HepG2 (cell line): ENCODE measurements around the gene ALK. TPM values are rescaled to one million over a fixed set of nuclear protein-coding genes. Genes with fewer than 3 reads are reported as not detected.

ENCODE experiments used
- ATAC-seq: fragments of 200-7000 bp; cut with Tn5 transposase; 3 replicates; pipeline ENCODE4 v1.9.1; 2020; ENCODE audit warnings: mild to moderate bottlenecking, moderate library complexity
- BruUV-seq: library from RNA; stranded (reverse); fragments of 400-500 nt; replicated peaks from 2 replicates; lab custom pipeline; 2021; lab: Mats Ljungman, UMichigan
- CTCF ChIA-PET: fragments of 300-600 bp; formaldehyde crosslinking; extraction: SDS; loops from one replicate; lab custom pipeline; 2021; ENCODE audit warnings: low total read pairs, inconsistent platforms, low intra/inter-chr PET ratio; lab: Yijun Ruan, JAX
- POLR2A ChIA-PET: fragments of 350-600 bp; sonication (Branson Sonifier 250); formaldehyde crosslinking; loops from one replicate; lab custom pipeline; 2020; ENCODE audit warnings: antibody characterized with exemption, inconsistent platforms; lab: Yijun Ruan, JAX
- DNase-seq: peaks from one replicate; pipeline ENCODE4 v3.0.0-alpha.2; 2015; ENCODE audit warnings: low spot score
- FAIRE-seq: peaks from 3 replicates; lab custom pipeline; 2011; peaks lifted over from hg19 to GRCh38; lab: Jason Lieb, UNC
- H2AFZ ChIP-seq: one replicate; pipeline ENCODE4 v1.6.1; 2011; ENCODE audit warnings: low read length, inconsistent platforms
- H3K27ac ChIP-seq: fragments of 300-600 bp; 3 replicates; pipeline ENCODE4 v1.8.0; 2011; ENCODE audit warnings: mixed run types, mild to moderate bottlenecking, mixed read lengths, low read length, inconsistent platforms; ENCODE audit not compliant: insufficient read depth; ENCODE audit errors: extremely low read length
- H3K27me3 ChIP-seq, 2 experiments: fragments of 200-600 bp in 1 of 2; 2 replicates in 1 of 2; 3 replicates in 1 of 2; pipeline versions ENCODE4 v1.6.0 to v1.8.0; 2011; ENCODE audit warnings: low read length in 2 of 2, mild to moderate bottlenecking in 2 of 2, moderate library complexity in 2 of 2, inconsistent platforms in 1 of 2; ENCODE audit not compliant: insufficient read depth in 2 of 2, control insufficient read depth in 1 of 2
- H3K36me3 ChIP-seq, 2 experiments: fragments of 200-600 bp in 1 of 2; replicated peaks in 1 of 2; 2 replicates in 1 of 2; 3 replicates in 1 of 2; pipeline versions ENCODE4 v1.5.1 to v1.8.0; 2011; ENCODE audit warnings: low read length in 2 of 2, inconsistent platforms in 1 of 2; ENCODE audit not compliant: insufficient read depth in 2 of 2, control insufficient read depth in 1 of 2
- H3K4me1 ChIP-seq: 2 replicates; pipeline ENCODE4 v1.5.1; 2012; ENCODE audit warnings: low read length, inconsistent platforms; ENCODE audit not compliant: insufficient read depth
- H3K4me2 ChIP-seq: 2 replicates; pipeline ENCODE4 v1.6.0; 2011; ENCODE audit warnings: low read depth, low read length, inconsistent platforms
- H3K4me3 ChIP-seq, 3 experiments: fragments of 200-600 bp in 1 of 3; sonication (generic), shearing (Covaris generic) in 1 of 3; replicated peaks in 1 of 3; 2 replicates each; pipeline ENCODE4 v1.5.1; 2011 to 2016; ENCODE audit warnings: low read length in 3 of 3, inconsistent platforms in 2 of 3, low read depth in 2 of 3, mild to moderate bottlenecking in 2 of 3, control low read depth in 1 of 3, mixed read lengths in 1 of 3; ENCODE audit not compliant: insufficient read depth in 1 of 3
- H3K79me2 ChIP-seq: one replicate; pipeline ENCODE4 v1.6.1; 2011; ENCODE audit warnings: low read length, inconsistent platforms; ENCODE audit not compliant: insufficient read depth
- H3K9ac ChIP-seq: 2 replicates; pipeline ENCODE4 v1.6.0; 2011; ENCODE audit warnings: mild to moderate bottlenecking, low read depth, low read length, inconsistent platforms; ENCODE audit not compliant: insufficient read depth
- H3K9me3 ChIP-seq: 2 replicates; pipeline ENCODE4 v1.5.1; 2012; ENCODE audit warnings: mild to moderate bottlenecking, low read length
- H4K20me1 ChIP-seq: 2 replicates; pipeline ENCODE4 v1.6.0; 2011; ENCODE audit warnings: inconsistent platforms, mild to moderate bottlenecking, low read length, moderate library complexity; ENCODE audit not compliant: insufficient read depth
- GTF2F1 ChIP-seq: fragments of 150-350 bp; IDR thresholded peaks from 2 replicates; pipeline ENCODE4 v1.6.1; 2014; ENCODE audit warnings: low read length
- HNF4A ChIP-seq: sonication (generic); formaldehyde crosslinking; IDR thresholded peaks from 2 replicates; pipeline ENCODE4 v1.4.0; 2020; ENCODE audit warnings: missing genetic modification reagents
- IRX3 ChIP-seq: sonication (generic); formaldehyde crosslinking; IDR thresholded peaks from 2 replicates; pipeline ENCODE4 v1.8.1; 2023; ENCODE audit warnings: mild to moderate bottlenecking, low read depth, missing genetic modification reagents, borderline replicate concordance
- KAT2B ChIP-seq: fragments of 150-350 bp; IDR thresholded peaks from 2 replicates; pipeline ENCODE4 v1.6.1; 2014; ENCODE audit warnings: low read depth, low read length, borderline replicate concordance
- KLF9 ChIP-seq: IDR thresholded peaks from 2 replicates; pipeline ENCODE4 v1.6.1; 2016; ENCODE audit warnings: low read depth
- MAZ ChIP-seq, 2 experiments: sonication (generic) in 1 of 2; formaldehyde crosslinking in 1 of 2; IDR thresholded peaks; 2 replicates each; pipeline versions ENCODE4 v1.5.0 to v1.6.1; 2012 to 2020; ENCODE audit warnings: low read depth in 2 of 2, mild to moderate bottlenecking in 2 of 2, borderline replicate concordance in 1 of 2, improper control_type of control experiment in 1 of 2, low read length in 1 of 2, missing genetic modification reagents in 1 of 2, moderate library complexity in 1 of 2
- NKX3-1 ChIP-seq: sonication (generic); formaldehyde crosslinking; IDR thresholded peaks from 2 replicates; pipeline ENCODE4 v1.5.0; 2020; ENCODE audit warnings: missing genetic modification reagents
- NRL ChIP-seq: sonication (generic); formaldehyde crosslinking; IDR thresholded peaks from 2 replicates; pipeline ENCODE4 v1.5.0; 2020; ENCODE audit warnings: missing genetic modification reagents, mild to moderate bottlenecking, moderate library complexity, borderline replicate concordance
- REXO4 ChIP-seq: sonication (generic); formaldehyde crosslinking; IDR thresholded peaks from 2 replicates; pipeline ENCODE4 v1.8.0; 2022; ENCODE audit warnings: missing genetic modification reagents, mild to moderate bottlenecking, borderline replicate concordance
- SNAI1 ChIP-seq: sonication (generic); formaldehyde crosslinking; IDR thresholded peaks from 2 replicates; pipeline ENCODE4 v1.5.0; 2020; ENCODE audit warnings: mild to moderate bottlenecking, missing genetic modification reagents, borderline replicate concordance
- TBP ChIP-seq: sonication (generic); formaldehyde crosslinking; IDR thresholded peaks from 2 replicates; pipeline ENCODE4 v1.5.0; 2020; ENCODE audit warnings: missing genetic modification reagents
- ZFP36L1 ChIP-seq: sonication (generic); formaldehyde crosslinking; IDR thresholded peaks from 2 replicates; pipeline ENCODE4 v1.8.0; 2022; ENCODE audit warnings: mild to moderate bottlenecking, missing genetic modification reagents, moderate library complexity
- ZNF292 ChIP-seq: sonication (generic); formaldehyde crosslinking; IDR thresholded peaks from 2 replicates; pipeline ENCODE4 v1.8.1; 2022; ENCODE audit warnings: mild to moderate bottlenecking, low read depth, missing genetic modification reagents, borderline replicate concordance
- ZNF343 ChIP-seq: sonication (generic); formaldehyde crosslinking; IDR thresholded peaks from 2 replicates; pipeline ENCODE4 v1.4.0; 2020; ENCODE audit warnings: mild to moderate bottlenecking, missing genetic modification reagents
- ZNF564 ChIP-seq: sonication (generic); formaldehyde crosslinking; IDR thresholded peaks from 2 replicates; pipeline ENCODE4 v1.8.1; 2023; ENCODE audit warnings: mild to moderate bottlenecking, missing genetic modification reagents
- ZNF674 ChIP-seq: sonication (generic); formaldehyde crosslinking; IDR thresholded peaks from 2 replicates; pipeline ENCODE4 v1.5.0; 2020; ENCODE audit warnings: low read depth, mild to moderate bottlenecking, missing genetic modification reagents
- ZNF790 ChIP-seq: sonication (generic); formaldehyde crosslinking; IDR thresholded peaks from 2 replicates; pipeline ENCODE4 v1.8.0; 2022; ENCODE audit warnings: missing genetic modification reagents, mild to moderate bottlenecking, borderline replicate concordance
- WGBS: methylation state at CpG from one replicate; pipeline ENCODE4 v1.1.6; 2017; ENCODE audit warnings: low lambda C conversion rate; 5-methylcytosine and 5-hydroxymethylcytosine counted together
- in situ Hi-C: cut with HindIII; loops from 2 replicates; pipeline ENCODE4 v1.10.0; 2017; ENCODE audit warnings: low pct_unique_long_range_greater_than_20kb; ENCODE audit not compliant: extremely low pct_ligation_motif_present
- intact Hi-C: fragments of 100-400 bp; cut with micrococcal nuclease; formaldehyde crosslinking; loops from one replicate; pipeline ENCODE4 v1.10.0; 2022; ENCODE audit not compliant: unreplicated experiment
- polyA plus RNA-seq, 8 experiments: library from polyadenylated mRNA; depleted of rRNA in 3 of 8; stranded (reverse) in 7 of 8; unstranded in 1 of 8; fragments of >200 nt; fragmentation: Illumina TruSeq in 4 of 8; extraction: Trizol in 4 of 8; gene quantifications; 2 replicates each; pipeline versions ENCODE4 v1.2.1 to v1.2.3, GENCODE V29; 2011 to 2016; ENCODE audit warnings: low read depth in 4 of 8, missing spikeins in 1 of 8, mixed read lengths in 1 of 8; ENCODE audit not compliant: insufficient read depth in 1 of 8
- total RNA-seq, 5 experiments: library from RNA; depleted of rRNA; stranded (reverse); fragments of >200 nt; fragmentation: Illumina TruSeq; extraction: Trizol; gene quantifications; 2 replicates each; pipeline ENCODE4 v1.2.3, GENCODE V29; 2016; ENCODE audit warnings: low read depth in 1 of 5
- TF ChIP-seq, protein P1 (sequence below): sonication (generic); formaldehyde crosslinking; IDR thresholded peaks from 2 replicates; pipeline ENCODE4 v1.5.1; 2020; ENCODE audit warnings: missing genetic modification reagents, mild to moderate bottlenecking, borderline replicate concordance
- TF ChIP-seq, protein P2 (sequence below): sonication (generic); formaldehyde crosslinking; IDR thresholded peaks from 2 replicates; pipeline ENCODE4 v1.8.1; 2023; ENCODE audit warnings: mild to moderate bottlenecking, missing genetic modification reagents
- TF ChIP-seq, protein P3 (sequence below): sonication (generic); formaldehyde crosslinking; IDR thresholded peaks from 2 replicates; pipeline ENCODE4 v1.4.0; 2020; ENCODE audit warnings: missing genetic modification reagents, borderline replicate concordance

The ALK gene
- total and polyA plus RNA-seq, 2 of the 13 experiments (the other 11 are each of a cell fraction or from before 2014, with no cell fraction given), result not detected

DNA sequence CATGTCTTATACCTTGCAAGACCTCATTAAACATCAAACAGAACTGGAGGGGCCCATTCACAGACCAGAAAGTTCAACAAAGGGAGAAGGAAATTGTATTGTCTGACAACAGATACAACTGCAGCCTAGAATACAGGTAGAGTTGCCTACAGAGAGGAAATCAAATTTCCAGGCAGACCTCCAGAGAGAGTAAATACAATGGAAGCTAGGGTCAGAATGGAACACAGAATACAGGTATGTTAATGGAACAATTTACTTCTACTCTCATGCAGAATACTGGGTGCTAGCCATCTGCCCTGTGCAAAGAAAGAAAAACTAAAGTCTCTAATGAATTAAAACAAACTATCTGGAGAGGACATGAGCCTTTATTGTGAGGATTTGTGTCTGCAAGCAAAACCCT, 31.6 kb upstream of the ALK start (continued):
- TF ChIP-seq NRL (CRISPR knock-in tag) (no peak), GTF2F1 (no peak), MAZ (IDR thresholded peaks at IDR 0.05; ENCODE audit: borderline replicate concordance, low read depth, low read length) (no peak), MAZ (CRISPR knock-in tag; IDR thresholded peaks at IDR 0.05; ENCODE audit: low read depth) (no peak), REXO4 (CRISPR knock-in tag) (no peak), KLF9 (CRISPR knock-in tag) (no peak), HNF4A (CRISPR knock-in tag) (no peak), ZNF343 (no peak)
- TF ChIP-seq, protein P1, sequence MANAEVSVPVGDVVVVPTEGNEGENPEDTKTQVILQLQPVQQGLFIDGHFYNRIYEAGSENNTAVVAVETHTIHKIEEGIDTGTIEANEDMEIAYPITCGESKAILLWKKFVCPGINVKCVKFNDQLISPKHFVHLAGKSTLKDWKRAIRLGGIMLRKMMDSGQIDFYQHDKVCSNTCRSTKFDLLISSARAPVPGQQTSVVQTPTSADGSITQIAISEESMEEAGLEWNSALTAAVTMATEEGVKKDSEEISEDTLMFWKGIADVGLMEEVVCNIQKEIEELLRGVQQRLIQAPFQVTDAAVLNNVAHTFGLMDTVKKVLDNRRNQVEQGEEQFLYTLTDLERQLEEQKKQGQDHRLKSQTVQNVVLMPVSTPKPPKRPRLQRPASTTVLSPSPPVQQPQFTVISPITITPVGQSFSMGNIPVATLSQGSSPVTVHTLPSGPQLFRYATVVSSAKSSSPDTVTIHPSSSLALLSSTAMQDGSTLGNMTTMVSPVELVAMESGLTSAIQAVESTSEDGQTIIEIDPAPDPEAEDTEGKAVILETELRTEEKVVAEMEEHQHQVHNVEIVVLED (CRISPR knock-in tag), result no peak
- TF ChIP-seq, protein P2, sequence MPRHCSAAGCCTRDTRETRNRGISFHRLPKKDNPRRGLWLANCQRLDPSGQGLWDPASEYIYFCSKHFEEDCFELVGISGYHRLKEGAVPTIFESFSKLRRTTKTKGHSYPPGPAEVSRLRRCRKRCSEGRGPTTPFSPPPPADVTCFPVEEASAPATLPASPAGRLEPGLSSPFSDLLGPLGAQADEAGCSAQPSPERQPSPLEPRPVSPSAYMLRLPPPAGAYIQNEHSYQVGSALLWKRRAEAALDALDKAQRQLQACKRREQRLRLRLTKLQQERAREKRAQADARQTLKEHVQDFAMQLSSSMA (CRISPR knock-in tag), result no peak

DNA sequence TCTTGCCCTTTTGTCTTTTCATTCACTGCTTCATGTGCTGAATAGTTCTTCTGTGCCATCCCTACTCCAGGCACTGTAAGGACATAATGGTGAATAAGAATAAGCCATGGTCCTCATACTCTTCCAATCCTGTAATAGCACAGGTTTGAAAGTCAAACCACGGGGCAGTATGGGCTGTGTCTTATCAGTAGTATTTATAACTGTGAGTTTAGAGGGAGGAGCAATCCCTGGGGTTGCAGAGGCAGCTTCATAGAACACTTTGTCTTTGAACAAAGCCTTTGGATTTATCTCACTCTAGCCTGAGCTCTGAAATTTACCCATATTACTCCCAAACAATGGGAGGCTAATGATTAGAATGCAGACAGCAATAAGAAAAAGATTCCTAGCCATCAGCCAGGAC, 30.2 kb upstream of the ALK start:
- no peak overlapping the region for H3K9ac ChIP-seq
- ChIA-PET POLR2A (no interaction called here), CTCF (no interaction called here)
- H3K4me2 ChIP-seq, result no peak overlapping the region
- ATAC-seq (no peak), FAIRE-seq (no peak), DNase-seq (no peak)
- intact Hi-C loops (no loop called here), in situ Hi-C loops (no loop called here)
- no peaks in the 10 kb centered on the region for H3K9me3 ChIP-seq
- H2AFZ ChIP-seq, result no peak overlapping the region
- no peaks in the 10 kb centered on the region; a peak in 1 of 5 replicates for H3K27me3 ChIP-seq
- no TSS peak for BruUV-seq
- 0% methylated on average over 1 of the region's 1 CpG for WGBS
- no peak overlapping the region for H3K4me3 ChIP-seq
- H3K4me1 ChIP-seq, result no peaks in the 10 kb centered on the region
- H3K79me2 ChIP-seq, result no peaks in the 10 kb centered on the region
- H3K36me3 ChIP-seq, result no peaks in the 10 kb centered on the region
- TF ChIP-seq NKX3-1 (CRISPR knock-in tag) (no peak), TBP (CRISPR knock-in tag) (no peak), ZFP36L1 (CRISPR knock-in tag) (no peak), ZNF564 (no peak), SNAI1 (no peak), IRX3 (no peak), ZNF292 (CRISPR knock-in tag) (no peak), ZNF674 (no peak), KAT2B (no peak), ZNF790 (no peak)
- TF ChIP-seq, protein P3, sequence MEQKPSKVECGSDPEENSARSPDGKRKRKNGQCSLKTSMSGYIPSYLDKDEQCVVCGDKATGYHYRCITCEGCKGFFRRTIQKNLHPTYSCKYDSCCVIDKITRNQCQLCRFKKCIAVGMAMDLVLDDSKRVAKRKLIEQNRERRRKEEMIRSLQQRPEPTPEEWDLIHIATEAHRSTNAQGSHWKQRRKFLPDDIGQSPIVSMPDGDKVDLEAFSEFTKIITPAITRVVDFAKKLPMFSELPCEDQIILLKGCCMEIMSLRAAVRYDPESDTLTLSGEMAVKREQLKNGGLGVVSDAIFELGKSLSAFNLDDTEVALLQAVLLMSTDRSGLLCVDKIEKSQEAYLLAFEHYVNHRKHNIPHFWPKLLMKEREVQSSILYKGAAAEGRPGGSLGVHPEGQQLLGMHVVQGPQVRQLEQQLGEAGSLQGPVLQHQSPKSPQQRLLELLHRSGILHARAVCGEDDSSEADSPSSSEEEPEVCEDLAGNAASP (CRISPR knock-in tag), result no peak
- TF ChIP-seq, all 625 proteins: peak for 0
- H4K20me1 ChIP-seq, result no peaks in the 10 kb centered on the region; the same call in 1 of the 2 replicates
- H3K27ac ChIP-seq, result no peak overlapping the region
